A549 (cell line): ENCODE measurements around the gene PRDM11.

Experiments
- FOXS1 ChIP-seq: fragments of 250-450 bp; sonication (Bioruptor Pico); IDR thresholded peaks from 2 replicates; pipeline ENCODE4 v1.5.0; 2020; ENCODE audit warnings: mild to moderate bottlenecking, moderate library complexity
- POLR2A ChIP-seq: IDR thresholded peaks from 2 replicates; pipeline ENCODE4 v1.6.1; 2012; ENCODE audit warnings: mild to moderate bottlenecking, low read length
- TF ChIP-seq, protein P1 (sequence below): fragments of >200 bp; sonication (Bioruptor Twin); formaldehyde crosslinking; IDR thresholded peaks from 3 replicates; pipeline ENCODE4 v1.5.1; 2016
- TF ChIP-seq, protein P2 (sequence below): IDR thresholded peaks from 2 replicates; pipeline ENCODE4 v1.6.1; 2012

DNA sequence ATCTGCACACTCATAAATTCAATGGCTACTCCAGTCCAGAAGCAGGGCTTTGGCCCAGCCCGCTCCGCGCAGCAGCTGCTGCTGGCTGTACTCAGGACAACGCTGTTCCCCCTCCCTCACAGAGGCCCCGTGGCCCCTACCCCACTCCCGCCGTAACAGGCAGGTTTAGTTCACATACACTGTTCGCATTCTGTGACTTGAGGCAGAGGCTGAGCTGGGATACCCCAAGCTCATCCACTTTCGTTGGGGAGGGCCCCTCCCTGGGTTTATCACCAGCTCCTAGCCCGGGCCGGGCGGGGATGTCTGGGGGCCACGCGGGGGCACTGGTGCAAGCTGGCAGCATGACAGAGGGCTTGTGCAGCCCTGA, 87.3 kb downstream of the PRDM11 start:
- TF ChIP-seq POLR2A (no peak), FOXS1 (CRISPR knock-in tag) (no peak)
- TF ChIP-seq, protein P1, sequence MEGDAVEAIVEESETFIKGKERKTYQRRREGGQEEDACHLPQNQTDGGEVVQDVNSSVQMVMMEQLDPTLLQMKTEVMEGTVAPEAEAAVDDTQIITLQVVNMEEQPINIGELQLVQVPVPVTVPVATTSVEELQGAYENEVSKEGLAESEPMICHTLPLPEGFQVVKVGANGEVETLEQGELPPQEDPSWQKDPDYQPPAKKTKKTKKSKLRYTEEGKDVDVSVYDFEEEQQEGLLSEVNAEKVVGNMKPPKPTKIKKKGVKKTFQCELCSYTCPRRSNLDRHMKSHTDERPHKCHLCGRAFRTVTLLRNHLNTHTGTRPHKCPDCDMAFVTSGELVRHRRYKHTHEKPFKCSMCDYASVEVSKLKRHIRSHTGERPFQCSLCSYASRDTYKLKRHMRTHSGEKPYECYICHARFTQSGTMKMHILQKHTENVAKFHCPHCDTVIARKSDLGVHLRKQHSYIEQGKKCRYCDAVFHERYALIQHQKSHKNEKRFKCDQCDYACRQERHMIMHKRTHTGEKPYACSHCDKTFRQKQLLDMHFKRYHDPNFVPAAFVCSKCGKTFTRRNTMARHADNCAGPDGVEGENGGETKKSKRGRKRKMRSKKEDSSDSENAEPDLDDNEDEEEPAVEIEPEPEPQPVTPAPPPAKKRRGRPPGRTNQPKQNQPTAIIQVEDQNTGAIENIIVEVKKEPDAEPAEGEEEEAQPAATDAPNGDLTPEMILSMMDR: no peak
- TF ChIP-seq, protein P2, sequence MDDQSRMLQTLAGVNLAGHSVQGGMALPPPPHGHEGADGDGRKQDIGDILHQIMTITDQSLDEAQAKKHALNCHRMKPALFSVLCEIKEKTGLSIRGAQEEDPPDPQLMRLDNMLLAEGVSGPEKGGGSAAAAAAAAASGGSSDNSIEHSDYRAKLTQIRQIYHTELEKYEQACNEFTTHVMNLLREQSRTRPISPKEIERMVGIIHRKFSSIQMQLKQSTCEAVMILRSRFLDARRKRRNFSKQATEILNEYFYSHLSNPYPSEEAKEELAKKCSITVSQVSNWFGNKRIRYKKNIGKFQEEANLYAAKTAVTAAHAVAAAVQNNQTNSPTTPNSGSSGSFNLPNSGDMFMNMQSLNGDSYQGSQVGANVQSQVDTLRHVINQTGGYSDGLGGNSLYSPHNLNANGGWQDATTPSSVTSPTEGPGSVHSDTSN: no peak
